Medulla oblongata (tissue), 1 donor: Measurements from ENCODE around the gene FBXW12.
A peak's percentile ranks its signal among the peaks of the same experiment; 100 is the strongest.

Experiments
- DNase-seq: peaks from one replicate; pipeline ENCODE4 v3.0.0-alpha.2; 2015; ENCODE audit errors: extremely low spot score

The FBXW12 gene

GRCh38 chr3:48435223-48435595, 63.2 kb downstream of the FBXW12 start:
- DNase-seq: no peak

- DNase-seq: peak; percentile 95
These were observed 63.9 kb downstream of the FBXW12 start for GRCh38 chr3:48435774-48436476.

- no peak for DNase-seq
These were observed 64.4 kb downstream of the FBXW12 start for GRCh38 chr3:48436477-48436787.

- no peak for DNase-seq
These were observed 64.8 kb downstream of the FBXW12 start for GRCh38 chr3:48436855-48437254.

- DNase-seq: no peak
These were observed 65.8 kb downstream of the FBXW12 start for GRCh38 chr3:48437812-48438211.

- DNase-seq: peak; percentile 99
These were observed 68.0 kb downstream of the FBXW12 start, which contains the start of the genes CCDC51 and TMA7 for GRCh38 chr3:48439820-48440589. TSS of gene CCDC51 (minus strand) at chr3:48440119. CDS start at chr3:48435128, 4,991 bp downstream. TSS of gene TMA7 (plus strand) at chr3:48440257. CDS start at chr3:48440297, 40 bp downstream.

GRCh38 chr3:48440590-48440958, 68.6 kb downstream of the FBXW12 start:
- DNase-seq: no peak

GRCh38 chr3:48441940-48442339, 69.9 kb downstream of the FBXW12 start:
- DNase-seq: no peak
